Neuronal stem cell (in vitro differentiated cells): ENCODE results near the gene SLCO1C1.

Source experiments
- DNase-seq: peaks from one replicate; pipeline ENCODE4 v3.0.0-alpha.2; 2013; ENCODE audit warnings: low spot score
- H2AFZ ChIP-seq: one replicate; pipeline ENCODE4 v1.6.1; 2013; ENCODE audit warnings: mild to moderate bottlenecking, low read length, inconsistent platforms
- H2AK5ac ChIP-seq: 2 replicates; pipeline ENCODE4 v1.6.1; 2013; ENCODE audit warnings: low read depth, mild to moderate bottlenecking, inconsistent platforms, low read length, moderate library complexity, mixed read lengths
- H2BK120ac ChIP-seq: 2 replicates; pipeline ENCODE4 v1.6.1; 2013; ENCODE audit warnings: low read depth, mild to moderate bottlenecking, inconsistent platforms, low read length, moderate library complexity, mixed read lengths
- H2BK12ac ChIP-seq: one replicate; pipeline ENCODE4 v1.6.1; 2013; ENCODE audit warnings: low read length, inconsistent platforms
- H2BK15ac ChIP-seq: 2 replicates; pipeline ENCODE4 v1.6.1; 2013; ENCODE audit warnings: mild to moderate bottlenecking, low read length, inconsistent platforms, mixed read lengths
- H2BK5ac ChIP-seq: one replicate; pipeline ENCODE4 v1.6.1; 2013; ENCODE audit warnings: inconsistent platforms, mild to moderate bottlenecking, low read length, moderate library complexity
- H3K14ac ChIP-seq: one replicate; pipeline ENCODE4 v1.6.1; 2013; ENCODE audit warnings: low read length, inconsistent platforms
- H3K18ac ChIP-seq: 2 replicates; pipeline ENCODE4 v1.6.1; 2013; ENCODE audit warnings: low read length, inconsistent platforms
- H3K23ac ChIP-seq: 2 replicates; pipeline ENCODE4 v1.6.1; 2013; ENCODE audit warnings: low read depth, mild to moderate bottlenecking, mixed read lengths, low read length, inconsistent platforms; ENCODE audit not compliant: poor library complexity
- H3K27ac ChIP-seq: replicated peaks from 3 replicates; pipeline ENCODE4 v1.5.1; 2013; ENCODE audit warnings: low read length, inconsistent platforms
- H3K27me3 ChIP-seq, 3 experiments: 2 replicates each; pipeline ENCODE4 v1.6.1; 2013; ENCODE audit warnings: low read length in 3 of 3, mild to moderate bottlenecking in 2 of 3, inconsistent platforms in 1 of 3, low read depth in 1 of 3, mixed read lengths in 1 of 3, moderate library complexity in 1 of 3; ENCODE audit not compliant: control insufficient read depth in 3 of 3, insufficient read depth in 3 of 3
- H3K36me3 ChIP-seq, 2 donors: replicated peaks in 1 of 2; 2 replicates each; pipeline ENCODE4 v1.6.1; 2013; ENCODE audit warnings: low read length in 2 of 2; ENCODE audit not compliant: control insufficient read depth in 2 of 2, insufficient read depth in 2 of 2
- H3K4ac ChIP-seq: 2 replicates; pipeline ENCODE4 v1.6.1; 2013; ENCODE audit warnings: inconsistent platforms, mild to moderate bottlenecking, low read length, moderate library complexity
- H3K4me1 ChIP-seq, 2 donors: 1 replicate in 1 of 2; 2 replicates in 1 of 2; pipeline ENCODE4 v1.6.1; 2013; ENCODE audit warnings: low read length in 2 of 2, low read depth in 1 of 2; ENCODE audit not compliant: control insufficient read depth in 2 of 2, insufficient read depth in 1 of 2
- H3K4me2 ChIP-seq: one replicate; pipeline ENCODE4 v1.6.1; 2013; ENCODE audit warnings: mild to moderate bottlenecking, low read length, inconsistent platforms; ENCODE audit not compliant: insufficient read depth, poor library complexity, severe bottlenecking
- H3K4me3 ChIP-seq, 2 donors: 2 replicates each; pipeline ENCODE4 v1.5.1; 2013; ENCODE audit warnings: low read length in 2 of 2, mild to moderate bottlenecking in 2 of 2, inconsistent platforms in 1 of 2, moderate library complexity in 1 of 2
- H3K79me1 ChIP-seq: one replicate; pipeline ENCODE4 v1.6.1; 2013; ENCODE audit warnings: low read depth, mild to moderate bottlenecking, inconsistent platforms, low read length, moderate library complexity
- H3K9ac ChIP-seq: one replicate; pipeline ENCODE4 v1.6.1; 2013; ENCODE audit warnings: mild to moderate bottlenecking, low read depth, low read length, inconsistent platforms; ENCODE audit not compliant: poor library complexity
- H3K9me3 ChIP-seq, 2 donors: replicated peaks in 1 of 2; 2 replicates each; pipeline versions ENCODE3 to v1.6.1; 2013; ENCODE audit warnings: low read length in 2 of 2, mild to moderate bottlenecking in 2 of 2, inconsistent platforms in 1 of 2, low read depth in 1 of 2, mixed read lengths in 1 of 2, moderate library complexity in 1 of 2; ENCODE audit not compliant: control insufficient read depth in 2 of 2, insufficient read depth in 1 of 2
- H4K8ac ChIP-seq: one replicate; pipeline ENCODE4 v1.6.1; 2013; ENCODE audit warnings: low read depth, mild to moderate bottlenecking, inconsistent platforms, low read length, moderate library complexity
- H4K91ac ChIP-seq: one replicate; pipeline ENCODE4 v1.6.1; 2013; ENCODE audit warnings: low read length, low read depth, mild to moderate bottlenecking, inconsistent platforms; ENCODE audit not compliant: poor library complexity
- WGBS, 2 donors: extraction: QIAGEN DNeasy Blood & Tissue Kit; methylation state at CpG; one replicate each; pipeline ENCODE4 v1.1.7; 2013; ENCODE audit warnings: missing lambda C conversion rate in 2 of 2, mixed read lengths in 1 of 2; ENCODE audit not compliant: insufficient read length in 2 of 2, insufficient replicate concordance in 1 of 2; ENCODE audit errors: extremely low coverage in 2 of 2; 5-methylcytosine and 5-hydroxymethylcytosine counted together

SLCO1C1 gene

GRCh38 chr12:20718294-20718693 lies 23.2 kb downstream of the SLCO1C1 start:
- H3K4me3 ChIP-seq = no peak overlapping the region
- H2AK5ac ChIP-seq = no peak overlapping the region
- no peak overlapping the region for H4K91ac ChIP-seq
- H3K27ac ChIP-seq = no peak overlapping the region
- no peak overlapping the region for H2BK15ac ChIP-seq
- no CpG with 5 or more reads among the region's 4 CpGs for WGBS, 2 donors
- H3K36me3 ChIP-seq = no peaks in the 10 kb centered on the region
- no peaks in the 10 kb centered on the region for H3K4me1 ChIP-seq
- no peak overlapping the region for H3K18ac ChIP-seq
- no peak overlapping the region for H2BK12ac ChIP-seq
- no peak overlapping the region for H2BK120ac ChIP-seq
- no peak overlapping the region for H2BK5ac ChIP-seq
- no peak overlapping the region for H3K4me2 ChIP-seq
- H3K4ac ChIP-seq = no peak overlapping the region
- no peaks in the 10 kb centered on the region for H3K79me1 ChIP-seq
- no peak overlapping the region for H3K9ac ChIP-seq
- no peak overlapping the region for H4K8ac ChIP-seq
- H2AFZ ChIP-seq = no peak overlapping the region
- no peak overlapping the region for H3K23ac ChIP-seq
- no peak for DNase-seq
- no peaks in the 10 kb centered on the region for H3K27me3 ChIP-seq
- no peaks in the 10 kb centered on the region for H3K9me3 ChIP-seq
- no peak overlapping the region for H3K14ac ChIP-seq

GRCh38 chr12:20722142-20722541 lies 27.0 kb downstream of the SLCO1C1 start:
- no CpG with 5 or more reads among the region's 1 CpG for WGBS, 2 donors
- Histone ChIP-seq H3K79me1 (no peaks in the 10 kb centered on the region), H3K27me3 (no peaks in the 10 kb centered on the region), H2BK5ac (no peak overlapping the region), H4K8ac (no peak overlapping the region), H3K14ac (no peak overlapping the region), H3K4me2 (no peak overlapping the region), H2AFZ (no peak overlapping the region), H3K4ac (no peak overlapping the region), H2AK5ac (no peak overlapping the region), H3K36me3 (no peaks in the 10 kb centered on the region), H2BK120ac (no peak overlapping the region), H3K9me3 (no peaks in the 10 kb centered on the region), H3K27ac (no peak overlapping the region), H2BK15ac (no peak overlapping the region), H3K23ac (no peak overlapping the region), H3K9ac (no peak overlapping the region), H3K18ac (no peak overlapping the region), H3K4me3 (no peak overlapping the region), H4K91ac (no peak overlapping the region), H2BK12ac (no peak overlapping the region), H3K4me1 (no peaks in the 10 kb centered on the region)
- no peak for DNase-seq

GRCh38 chr12:20731274-20731673 lies 36.1 kb downstream of the SLCO1C1 start:
- no peaks in the 10 kb centered on the region for H3K9me3 ChIP-seq
- no peak overlapping the region for H2BK120ac ChIP-seq
- H3K14ac ChIP-seq = no peak overlapping the region
- H2BK12ac ChIP-seq = no peak overlapping the region
- H3K36me3 ChIP-seq = no peaks in the 10 kb centered on the region
- H4K8ac ChIP-seq = no peak overlapping the region
- H2AFZ ChIP-seq = no peak overlapping the region
- H3K4me2 ChIP-seq = no peak overlapping the region
- no peak overlapping the region for H3K27ac ChIP-seq
- H3K4ac ChIP-seq = no peak overlapping the region
- no peak overlapping the region for H4K91ac ChIP-seq
- no peaks in the 10 kb centered on the region for H3K27me3 ChIP-seq
- no peak for DNase-seq
- no peaks in the 10 kb centered on the region for H3K4me1 ChIP-seq
- no peak overlapping the region for H3K4me3 ChIP-seq
- no CpG with 5 or more reads among the region's 1 CpG for WGBS, 2 donors
- no peak overlapping the region for H3K9ac ChIP-seq
- H2BK5ac ChIP-seq = no peak overlapping the region
- H3K79me1 ChIP-seq = no peaks in the 10 kb centered on the region
- H2BK15ac ChIP-seq = no peak overlapping the region
- no peak overlapping the region for H3K18ac ChIP-seq
- no peak overlapping the region for H2AK5ac ChIP-seq
- no peak overlapping the region for H3K23ac ChIP-seq

- Histone ChIP-seq H2AFZ (no peak overlapping the region), H3K4me1 (no peaks in the 10 kb centered on the region), H3K4me3 (no peak overlapping the region), H3K18ac (no peak overlapping the region), H3K9ac (no peak overlapping the region), H3K23ac (no peak overlapping the region), H2BK120ac (no peak overlapping the region), H4K8ac (no peak overlapping the region), H2BK5ac (no peak overlapping the region), H3K27me3 (no peaks in the 10 kb centered on the region), H4K91ac (no peak overlapping the region), H3K27ac (no peak overlapping the region), H3K4ac (no peak overlapping the region), H3K14ac (no peak overlapping the region), H2AK5ac (no peak overlapping the region), H3K9me3 (no peaks in the 10 kb centered on the region), H3K79me1 (no peaks in the 10 kb centered on the region), H2BK15ac (no peak overlapping the region), H2BK12ac (no peak overlapping the region), H3K36me3 (no peaks in the 10 kb centered on the region), H3K4me2 (no peak overlapping the region)
- WGBS, 2 donors = no CpG with 5 or more reads among the region's 1 CpG
- DNase-seq = no peak
Observed at GRCh38 chr12:20740972-20741371, 45.8 kb downstream of the SLCO1C1 start.
